GM18517 (cell line): ENCODE measurements around the gene HERPUD2.
A peak's percentile ranks its signal among the peaks of the same experiment; 100 is the strongest.
"Not testable (repeated sequence)": the region's sequence is repeated elsewhere in the genome, so short reads cannot be mapped to it uniquely, and the experiment has no call there.

Experiments used
- ATAC-seq: cut with Tn5 transposase; IDR thresholded peaks from one replicate; pipeline ENCODE4 v1.9.1; 2021; ENCODE audit warnings: mild to moderate bottlenecking, moderate library complexity; ENCODE audit not compliant: unreplicated experiment

The HERPUD2 gene

DNA sequence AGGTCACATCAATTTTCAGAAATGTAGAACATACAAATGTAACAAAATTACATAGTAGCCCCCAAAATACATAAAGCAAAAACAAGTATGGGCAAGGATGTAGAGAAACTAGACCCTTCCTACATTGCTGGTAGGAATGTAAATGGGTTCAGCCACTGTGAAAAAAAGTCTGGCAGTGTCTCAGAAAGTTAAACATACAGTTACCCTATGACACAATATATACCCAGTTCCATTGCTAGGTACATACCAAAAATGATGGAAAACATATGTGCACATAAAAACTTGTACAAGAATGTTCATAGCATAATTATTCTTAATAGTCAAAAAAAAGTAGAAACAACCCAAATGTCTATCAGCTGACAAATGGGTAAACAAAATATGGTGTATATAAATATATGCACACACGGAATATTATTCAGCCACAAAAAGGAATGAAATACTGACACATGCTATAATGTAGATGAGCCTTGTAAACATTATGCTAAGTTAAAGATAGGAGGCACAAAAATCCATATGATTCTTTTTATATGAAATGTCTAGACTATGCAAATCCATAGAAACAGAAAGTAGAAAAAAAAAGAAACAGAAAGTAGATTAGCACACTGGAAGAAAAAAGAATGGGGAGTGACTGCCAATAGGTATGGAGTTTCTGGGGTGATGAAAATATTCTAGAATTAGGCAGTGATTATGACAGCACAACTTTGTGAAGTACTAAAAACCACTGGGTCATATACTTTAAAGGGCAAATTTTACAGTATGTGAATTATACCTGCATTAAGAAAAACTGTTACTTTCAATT, 13.5 kb downstream of the HERPUD2 start:
- peak; percentile 90 for ATAC-seq

DNA sequence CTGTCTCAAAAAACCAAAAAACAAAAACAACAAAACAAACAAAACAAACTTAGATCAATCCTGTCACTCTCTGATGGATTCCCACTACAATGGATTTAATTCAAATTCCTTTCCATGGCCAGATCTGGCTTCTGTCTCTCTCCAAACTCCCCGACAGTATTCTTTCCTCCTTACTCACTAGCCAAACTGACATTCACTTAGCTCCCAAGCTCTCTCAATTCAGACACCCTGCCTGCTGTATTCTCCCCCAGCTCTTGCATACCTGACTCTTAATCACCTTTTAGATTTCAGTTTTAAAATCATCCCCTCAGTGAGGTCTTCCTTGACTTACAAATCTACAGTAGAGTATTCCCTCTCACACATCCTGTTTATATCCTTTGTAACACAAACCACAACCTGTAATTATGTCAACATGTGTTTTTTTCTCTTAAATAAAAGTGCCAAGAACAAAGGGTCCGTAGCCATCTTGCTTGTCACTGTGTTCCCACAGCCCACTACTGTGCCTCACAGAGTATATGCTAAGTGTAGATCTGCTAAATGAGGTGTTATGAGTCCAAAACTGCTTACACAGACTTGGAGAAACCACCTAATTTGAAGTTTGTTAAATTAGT, 14.4 kb downstream of the HERPUD2 start:
- ATAC-seq: no peak

DNA sequence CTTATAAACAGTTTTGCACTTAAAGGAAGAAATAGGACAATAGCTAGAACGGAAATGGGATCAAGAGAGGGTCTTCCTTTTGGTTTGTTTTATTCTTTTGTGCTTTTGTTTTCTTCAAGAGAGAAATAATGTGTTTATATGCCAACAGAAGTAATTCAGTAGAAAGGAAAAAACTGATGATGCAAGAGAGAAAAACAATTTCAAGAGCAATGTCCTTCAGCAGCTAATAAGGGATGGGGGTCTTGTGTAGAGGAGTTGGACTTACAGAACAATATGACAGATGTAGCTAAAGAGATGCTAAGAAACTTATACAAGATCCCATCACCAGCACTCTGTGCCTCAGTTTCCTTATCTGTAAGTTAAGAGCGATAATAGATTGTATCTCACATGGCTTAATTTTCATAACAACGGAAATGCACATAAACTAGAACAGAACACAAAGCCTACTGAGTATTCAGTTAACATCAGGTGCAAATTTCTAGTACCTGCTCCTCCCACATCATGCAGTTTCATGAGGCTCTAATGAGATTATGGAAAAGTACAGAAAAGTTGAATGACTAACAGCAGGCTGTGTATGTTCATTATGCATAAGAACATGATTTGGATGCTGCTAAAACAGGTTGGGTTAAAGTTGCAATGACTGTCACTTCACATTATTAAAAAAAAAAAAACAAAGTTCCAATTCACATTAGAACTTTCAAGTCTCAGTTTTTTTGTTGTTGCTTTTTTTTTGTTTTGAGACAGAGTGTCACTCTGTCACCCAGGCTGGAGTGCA, 17.2 kb downstream of the HERPUD2 start:
- ATAC-seq: no peak

- no peak for ATAC-seq
Measured at GRCh38 chr7:35676211-35676610, 18.7 kb downstream of the HERPUD2 start.

GRCh38 chr7:35670856-35671569, 23.9 kb downstream of the HERPUD2 start:
- no peak for ATAC-seq

- ATAC-seq: not testable (repeated sequence)
Measured at GRCh38 chr7:35660411-35660810, 34.5 kb downstream of the HERPUD2 start.

DNA sequence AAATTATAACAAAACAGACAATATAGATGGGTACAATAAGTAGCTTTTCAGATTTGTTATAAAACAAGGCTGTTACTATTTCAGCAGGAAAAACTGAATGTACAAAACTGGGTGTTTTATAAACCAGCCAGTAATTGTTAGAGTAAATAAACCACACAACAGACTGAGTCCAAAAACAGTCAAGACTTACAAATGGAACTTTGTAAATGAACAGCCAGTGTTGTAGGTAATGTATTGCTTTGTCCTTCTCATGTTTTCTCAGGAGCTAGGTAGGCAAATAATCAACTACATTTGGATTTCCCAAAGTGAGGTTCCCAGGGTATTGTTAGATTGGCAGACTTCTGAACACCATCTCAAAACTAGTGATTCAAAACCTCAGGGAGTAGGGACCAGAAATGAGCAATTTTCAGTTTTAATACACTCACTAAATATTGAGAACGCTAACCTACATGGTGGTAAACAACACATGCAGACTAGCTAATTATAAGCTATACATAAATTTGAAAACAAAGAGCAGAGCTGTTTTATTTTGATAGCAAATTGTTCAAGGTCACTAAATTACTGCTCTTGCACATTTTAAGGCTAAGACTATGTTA, 36.2 kb downstream of the HERPUD2 start:
- ATAC-seq: no peak

DNA sequence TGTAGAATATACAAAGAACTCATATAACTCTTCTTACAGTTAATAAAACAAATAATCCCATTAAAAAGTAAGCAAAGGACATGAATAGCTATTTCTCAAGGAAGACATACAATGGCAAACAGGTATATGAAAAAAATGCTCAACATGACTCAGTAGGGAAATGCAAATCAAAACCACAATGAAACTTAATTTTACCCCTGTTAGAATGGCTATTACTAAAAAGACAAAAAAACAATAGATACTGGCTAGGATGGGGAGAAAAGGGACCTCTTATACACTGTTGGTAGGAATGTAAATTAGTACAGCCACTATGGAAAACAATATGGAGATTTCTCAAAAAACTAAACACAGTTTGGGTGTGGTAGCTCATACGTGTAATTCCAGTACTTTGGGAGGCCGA, 37.8 kb downstream of the HERPUD2 start:
- peak; percentile 54 for ATAC-seq

DNA sequence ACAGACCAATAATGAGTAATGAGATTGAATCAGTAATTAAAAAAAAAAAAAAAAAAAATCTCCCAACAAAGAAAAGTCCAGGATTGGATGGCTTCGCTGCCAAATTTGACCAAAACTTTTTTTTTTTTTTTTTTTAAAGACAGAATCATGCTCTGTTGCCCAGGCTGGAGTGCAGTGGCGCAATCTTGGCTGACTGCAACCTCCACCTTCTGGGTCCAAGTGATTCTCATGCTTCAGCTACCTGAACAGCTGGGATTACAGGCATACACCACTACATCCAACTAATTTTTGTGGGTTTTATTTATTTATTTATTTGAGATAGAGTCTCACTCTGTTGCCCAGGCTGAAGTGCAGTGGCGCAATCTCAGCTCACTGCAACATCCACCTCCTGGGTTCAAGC, 40.4 kb downstream of the HERPUD2 start:
- not testable (repeated sequence) for ATAC-seq

- no peak for ATAC-seq
Measured at GRCh38 chr7:35652124-35652523, 42.8 kb downstream of the HERPUD2 start.

DNA sequence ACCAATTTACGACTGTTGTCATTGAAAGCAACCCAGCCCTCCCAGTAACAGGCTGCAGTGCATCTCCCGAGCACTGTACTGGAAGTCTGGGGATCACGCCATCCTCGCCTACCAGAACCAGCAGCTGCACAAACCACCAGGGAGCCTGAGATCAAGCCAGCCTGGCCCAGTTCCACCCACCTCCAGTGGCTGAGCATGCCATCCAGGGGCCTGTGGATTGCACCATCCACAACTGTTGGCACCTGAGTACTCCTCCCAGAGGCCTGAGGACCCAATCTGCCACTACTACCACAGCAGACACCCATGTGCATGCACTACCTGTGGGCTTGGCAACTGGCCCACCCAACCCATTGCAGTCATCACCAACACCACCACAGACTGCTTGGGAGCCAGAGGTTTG, 44.2 kb downstream of the HERPUD2 start:
- ATAC-seq: no peak

GRCh38 chr7:35649711-35650110, 45.2 kb downstream of the HERPUD2 start:
- ATAC-seq: no peak

DNA sequence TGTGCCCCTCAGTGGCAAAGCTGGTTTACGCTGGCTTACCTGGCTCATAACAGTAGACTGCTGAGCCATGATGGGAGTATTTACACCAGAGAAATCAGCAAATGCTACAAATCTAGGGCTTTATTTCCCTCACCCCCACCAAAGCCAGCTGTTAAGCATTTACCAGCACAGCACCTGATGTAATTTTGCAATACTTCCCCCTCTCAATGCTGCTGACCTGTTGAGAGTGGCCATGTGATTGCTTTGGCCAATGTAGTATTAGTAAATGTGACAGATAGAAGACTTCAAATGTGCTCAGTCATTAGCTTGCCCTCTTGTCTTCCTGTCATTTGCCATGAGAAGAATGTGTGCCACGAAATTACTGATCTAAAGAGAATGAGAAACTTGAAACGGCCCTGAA, 46.6 kb downstream of the HERPUD2 start:
- no peak for ATAC-seq

- no peak for ATAC-seq
Measured at GRCh38 chr7:35647171-35647574, 47.8 kb downstream of the HERPUD2 start.

GRCh38 chr7:35646289-35647023, 48.5 kb downstream of the HERPUD2 start:
- ATAC-seq: no peak

DNA sequence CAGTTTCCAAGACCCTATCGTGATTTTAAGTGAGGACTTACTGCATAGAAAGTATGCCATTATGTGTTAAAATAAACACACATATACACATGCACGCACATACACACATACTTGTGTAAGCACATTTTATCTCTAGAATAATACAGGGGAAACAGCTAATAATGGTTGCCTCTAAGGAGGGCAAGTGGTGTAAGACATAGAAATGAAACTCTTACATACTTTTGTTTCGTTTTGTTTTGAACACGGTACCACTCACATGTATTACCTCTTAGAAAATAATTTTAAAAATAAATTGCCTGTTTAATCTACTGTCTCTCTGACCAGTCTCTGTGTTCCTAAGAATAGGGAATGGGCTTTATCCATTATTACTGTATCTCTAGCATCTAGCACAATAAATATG, 49.2 kb downstream of the HERPUD2 start:
- no peak for ATAC-seq

- ATAC-seq: no peak
Measured at GRCh38 chr7:35630024-35630972, 64.6 kb downstream of the HERPUD2 start.

- peak; percentile 80 for ATAC-seq
Measured at GRCh38 chr7:35624299-35625186, 70.4 kb downstream of the HERPUD2 start.
